Ovary (tissue), 9 donors: ENCODE results near the gene POMGNT1. TPM values are rescaled to one million over a fixed set of nuclear protein-coding genes. Genes with fewer than 3 reads are reported as not detected.

Experiments used
- DNase-seq, 5 donors: peaks; one replicate each; pipeline ENCODE4 v3.0.0-alpha.2; 2019 to 2020
- H3K27ac ChIP-seq, 2 donors: fragments of 200-600 bp; one replicate each; pipeline versions ENCODE4 v1.5.1 to v1.8.0; 2019 to 2022
- H3K27me3 ChIP-seq: fragments of 200-600 bp; one replicate; pipeline ENCODE4 v1.8.0; 2022
- H3K36me3 ChIP-seq: fragments of 200-600 bp; sonication (generic); one replicate; pipeline ENCODE4 v1.5.1; 2019
- H3K4me1 ChIP-seq: one replicate; pipeline ENCODE4 v1.8.1; 2013; ENCODE audit warnings: mild to moderate bottlenecking, moderate library complexity; ENCODE audit not compliant: insufficient read depth
- H3K4me3 ChIP-seq: fragments of 200-600 bp; sonication (generic); one replicate; pipeline ENCODE4 v1.5.1; 2017
- H3K9me3 ChIP-seq, 2 donors: fragments of 200-600 bp in 1 of 2; sonication (generic) in 1 of 2; one replicate each; pipeline versions ENCODE4 v1.5.1 to v1.8.1; 2013 to 2019; ENCODE audit warnings: mild to moderate bottlenecking in 1 of 2, moderate library complexity in 1 of 2
- EP300 ChIP-seq: sonication (generic); formaldehyde crosslinking; IDR thresholded peaks from one replicate; pipeline ENCODE4 v1.6.1; 2017; ENCODE audit warnings: antibody characterized with exemption
- POLR2A ChIP-seq: fragments of 450-650 bp; IDR thresholded peaks from one replicate; pipeline ENCODE4 v1.6.1; 2017; ENCODE audit warnings: antibody characterized with exemption, mild to moderate bottlenecking, moderate library complexity
- WGBS, 3 donors: extraction: QIAGEN DNeasy Blood & Tissue Kit in 1 of 3; methylation state at CpG; one replicate each; pipeline versions ENCODE4 v1.1.5 to v1.1.7; 2013 to 2017; 5-methylcytosine and 5-hydroxymethylcytosine counted together
- intact Hi-C, 4 donors: fragments of 100-400 bp; cut with DNase I; formaldehyde crosslinking; loops; one replicate each; pipeline versions ENCODE4 v1.11.0 to v1.15.1; 2022 to 2023
- polyA plus RNA-seq, 2 donors: library from polyadenylated mRNA; stranded (reverse); fragments of 200-250 nt in 1 of 2; fragments of 350-450 nt in 1 of 2; fragmentation: Illumina TruSeq in 1 of 2; extraction: RNeasy Lipid Tissue Mini Kit (QIAGEN cat#74804) in 1 of 2; gene quantifications; one replicate each; pipeline ENCODE4 v1.2.3, GENCODE V29; 2013 to 2014
- total RNA-seq, 7 donors: library from RNA; depleted of rRNA in 2 of 7; stranded (reverse); fragments of >200 nt in 2 of 7; fragmentation: NEBNext Ultra II Directional in 3 of 7; extraction: Animal tissue kit (Norgen Biotek cat#: 25700) in 3 of 7; gene quantifications; one replicate each; pipeline versions ENCODE4 v1.1.0 to v1.2.4, GENCODE V29; 2016 to 2023
- TF ChIP-seq, protein P1 (sequence below), 3 donors: fragments of 450-650 bp in 2 of 3; fragments of 200-600 bp in 1 of 3; IDR thresholded peaks; one replicate each; pipeline versions ENCODE4 v1.5.1 to v1.8.0; 2016 to 2022; ENCODE audit warnings: antibody characterized with exemption in 3 of 3, mild to moderate bottlenecking in 1 of 3
- donor health status: DM: no; HTN: no; CAD: no; lungs with moderate emphysema.
- donor health status: DM: no; HTN: no; CAD: no.
- donor health status: Bipolar disorder and iron deficiency.
- donor health status: DM: yes; HTN: yes; CAD: no.
- donor health status: DM: no; HTN: no; CAD: no.
- donor health status: DM: yes; HTN: yes; CAD: no.

Gene POMGNT1
- total and polyA plus RNA-seq, 9 donors = 19.1 to 49.2 (median 40.2) TPM

DNA sequence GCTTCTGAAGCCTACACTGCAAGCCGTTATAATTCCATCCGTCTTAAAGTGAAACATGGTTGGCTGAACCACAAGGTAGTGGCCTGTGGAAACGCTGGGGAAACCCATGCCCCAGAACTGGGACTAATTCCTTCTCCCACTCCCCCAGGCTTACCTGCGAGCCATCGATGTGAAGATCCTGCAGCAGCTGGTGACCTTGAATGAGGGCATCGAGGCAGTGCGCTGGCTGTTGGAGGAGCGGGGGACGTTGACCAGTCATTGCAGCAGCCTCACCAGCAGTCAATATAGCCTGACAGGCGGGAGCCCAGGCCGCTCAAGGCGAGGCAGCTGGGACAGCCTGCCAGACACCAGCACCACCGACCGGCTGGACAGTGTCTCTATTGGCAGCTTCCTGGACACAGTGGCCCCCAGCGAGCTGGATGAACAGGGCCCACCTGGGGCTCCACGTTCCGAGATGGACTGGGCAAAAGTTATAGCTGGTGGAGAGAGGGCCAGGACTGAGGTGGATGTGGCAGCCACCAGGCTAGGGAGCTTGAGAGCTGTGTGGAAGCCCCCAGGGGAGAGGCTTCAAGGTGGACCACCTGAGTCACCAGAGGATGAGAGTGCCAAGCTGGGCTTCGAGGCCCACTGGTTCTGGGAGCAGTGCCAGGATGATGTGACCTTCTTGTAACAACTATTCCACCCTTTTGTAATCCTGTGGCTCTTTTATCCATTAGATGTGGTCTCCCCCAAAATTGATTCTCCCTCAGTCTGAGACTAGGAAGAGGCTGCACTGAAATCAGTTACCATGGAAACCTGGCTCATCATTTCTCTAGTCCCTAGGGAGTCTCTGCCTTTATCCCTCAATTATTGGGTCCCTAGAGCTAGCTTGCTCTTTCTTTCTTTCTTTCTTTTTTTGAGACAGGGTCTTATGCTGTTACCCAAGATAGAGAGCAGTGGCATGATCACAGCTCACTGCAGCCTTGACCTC is 21.6 kb upstream of the POMGNT1 start:
- no peaks in the 10 kb centered on the region for H3K27me3 ChIP-seq
- no peaks in the 10 kb centered on the region for H3K36me3 ChIP-seq
- H3K27ac ChIP-seq = no peak overlapping the region
- 68 to 79% (median 70%) methylated on average over 18 of the region's 18 CpGs for WGBS, 3 donors
- no peak for TF ChIP-seq EP300
- no peak for DNase-seq
- no peaks in the 10 kb centered on the region for H3K9me3 ChIP-seq
- intact Hi-C loops = no loop called here
- H3K4me1 ChIP-seq = no peaks in the 10 kb centered on the region
- no peak overlapping the region for H3K4me3 ChIP-seq

DNA sequence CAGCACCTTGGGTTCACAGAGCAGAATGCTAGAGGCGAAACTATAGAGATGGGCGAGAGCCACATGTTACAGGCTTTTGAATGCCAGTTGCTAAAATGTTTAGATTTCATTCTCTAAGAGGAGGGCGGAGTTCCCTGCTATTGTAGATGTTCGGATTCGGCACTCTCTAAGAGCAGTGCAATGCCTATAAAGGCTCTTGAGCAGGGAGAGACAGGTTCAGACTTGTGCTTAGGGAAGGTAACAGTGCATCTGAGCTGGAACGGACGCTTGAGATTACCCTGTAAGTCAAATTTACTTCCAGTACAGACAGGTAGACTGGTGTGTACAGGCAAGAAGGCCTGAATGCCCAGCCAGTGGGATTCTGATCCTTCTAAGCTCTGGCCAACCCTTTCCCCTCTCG is 20.2 kb upstream of the POMGNT1 start:
- 84 to 92% (median 88%) methylated on average over 8 of the region's 8 CpGs for WGBS, 3 donors
- no peaks in the 10 kb centered on the region for H3K27me3 ChIP-seq
- no peaks in the 10 kb centered on the region for H3K36me3 ChIP-seq
- intact Hi-C loops = no loop called here
- TF ChIP-seq, protein P1, sequence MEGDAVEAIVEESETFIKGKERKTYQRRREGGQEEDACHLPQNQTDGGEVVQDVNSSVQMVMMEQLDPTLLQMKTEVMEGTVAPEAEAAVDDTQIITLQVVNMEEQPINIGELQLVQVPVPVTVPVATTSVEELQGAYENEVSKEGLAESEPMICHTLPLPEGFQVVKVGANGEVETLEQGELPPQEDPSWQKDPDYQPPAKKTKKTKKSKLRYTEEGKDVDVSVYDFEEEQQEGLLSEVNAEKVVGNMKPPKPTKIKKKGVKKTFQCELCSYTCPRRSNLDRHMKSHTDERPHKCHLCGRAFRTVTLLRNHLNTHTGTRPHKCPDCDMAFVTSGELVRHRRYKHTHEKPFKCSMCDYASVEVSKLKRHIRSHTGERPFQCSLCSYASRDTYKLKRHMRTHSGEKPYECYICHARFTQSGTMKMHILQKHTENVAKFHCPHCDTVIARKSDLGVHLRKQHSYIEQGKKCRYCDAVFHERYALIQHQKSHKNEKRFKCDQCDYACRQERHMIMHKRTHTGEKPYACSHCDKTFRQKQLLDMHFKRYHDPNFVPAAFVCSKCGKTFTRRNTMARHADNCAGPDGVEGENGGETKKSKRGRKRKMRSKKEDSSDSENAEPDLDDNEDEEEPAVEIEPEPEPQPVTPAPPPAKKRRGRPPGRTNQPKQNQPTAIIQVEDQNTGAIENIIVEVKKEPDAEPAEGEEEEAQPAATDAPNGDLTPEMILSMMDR (IDR thresholded peaks at IDR 0.05) = no peak
- H3K4me3 ChIP-seq = no peak overlapping the region
- no peaks in the 10 kb centered on the region for H3K4me1 ChIP-seq
- no peaks in the 10 kb centered on the region for H3K9me3 ChIP-seq
- DNase-seq = no peak
- H3K27ac ChIP-seq = no peak overlapping the region

DNA sequence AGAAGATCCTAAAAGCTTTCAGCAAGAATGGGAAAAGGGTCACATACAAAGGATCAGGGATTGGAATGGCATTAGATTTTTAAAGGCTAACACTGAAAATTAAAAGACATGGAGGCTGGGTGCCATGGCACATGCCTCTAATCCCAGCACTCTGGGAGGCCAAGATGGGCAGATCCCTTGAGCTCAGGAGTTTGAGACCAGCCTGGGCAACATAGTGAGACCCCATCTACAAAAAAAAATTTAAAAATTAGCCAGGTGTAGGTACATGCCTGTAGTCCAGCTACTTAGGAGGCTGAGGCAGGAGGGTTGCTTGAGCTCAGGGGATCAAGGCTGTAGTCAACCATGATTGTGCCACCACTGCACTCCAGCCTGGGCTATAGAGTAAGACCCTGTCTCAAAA is 17.3 kb upstream of the POMGNT1 start:
- no peaks in the 10 kb centered on the region for H3K36me3 ChIP-seq
- H3K27me3 ChIP-seq = no peaks in the 10 kb centered on the region
- no peaks in the 10 kb centered on the region for H3K4me1 ChIP-seq
- TF ChIP-seq, protein P1 (IDR thresholded peaks at IDR 0.05) = no peak
- no peak for TF ChIP-seq POLR2A
- no peak for TF ChIP-seq EP300
- H3K27ac ChIP-seq = no peak overlapping the region
- H3K9me3 ChIP-seq = no peaks in the 10 kb centered on the region
- intact Hi-C loops = no loop called here
- no peak for DNase-seq
- no peak overlapping the region for H3K4me3 ChIP-seq

DNA sequence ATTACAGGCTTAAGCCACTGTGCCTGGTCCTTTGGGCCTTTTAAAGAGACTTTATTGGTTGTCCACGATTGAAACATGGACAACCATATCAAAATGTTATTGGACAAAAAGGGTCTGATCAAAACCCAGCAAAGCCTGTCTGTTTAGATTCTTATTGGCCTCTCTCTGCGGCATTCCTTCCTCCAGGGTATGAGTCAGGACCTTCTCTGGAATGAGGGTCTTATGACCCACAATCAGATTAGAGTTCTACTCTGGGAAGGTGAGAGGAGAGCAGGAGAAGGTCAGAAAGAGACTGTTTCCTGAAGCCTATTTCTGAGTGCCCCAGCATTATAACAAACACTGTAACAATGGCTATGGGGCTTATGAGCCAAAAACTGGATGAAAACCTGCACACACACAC is 12.8 kb upstream of the POMGNT1 start:
- Histone ChIP-seq H3K4me1 (no peaks in the 10 kb centered on the region), H3K9me3 (no peaks in the 10 kb centered on the region), H3K27ac (no peak overlapping the region), H3K36me3 (no peaks in the 10 kb centered on the region), H3K4me3 (no peak overlapping the region), H3K27me3 (no peaks in the 10 kb centered on the region)
- TF ChIP-seq POLR2A (no peak), EP300 (no peak)
- TF ChIP-seq, protein P1 (IDR thresholded peaks at IDR 0.05) = no peak
- WGBS, 3 donors = 70 to 74% (median 72%) methylated on average over 2 of the region's 2 CpGs
- intact Hi-C loops = no loop called here
- no peak for DNase-seq

DNA sequence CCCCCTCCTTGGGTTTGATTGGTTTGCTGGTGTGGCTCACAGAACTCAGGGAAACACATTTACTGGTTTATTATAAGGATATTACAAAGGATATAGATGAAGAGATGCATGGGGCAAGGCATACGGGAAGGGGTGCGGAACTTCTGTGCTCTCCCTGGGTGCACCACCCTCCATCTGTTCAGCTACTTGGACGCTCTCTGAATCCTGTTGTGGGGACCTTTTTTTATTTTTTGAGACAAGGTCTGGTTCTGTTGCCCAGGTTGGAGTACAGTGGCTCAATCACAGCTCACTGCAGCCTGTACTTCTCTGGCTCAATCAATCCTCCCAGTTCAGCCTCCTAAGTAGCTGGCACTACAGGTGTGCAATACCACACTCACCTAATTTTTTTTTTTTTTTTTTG is 12.3 kb upstream of the POMGNT1 start:
- no peak for DNase-seq
- H3K9me3 ChIP-seq = no peaks in the 10 kb centered on the region
- no peak overlapping the region for H3K27ac ChIP-seq
- 92 to 96% (median 94%) methylated on average over 3 of the region's 3 CpGs for WGBS, 3 donors
- TF ChIP-seq EP300 (no peak), POLR2A (no peak)
- TF ChIP-seq, protein P1 (IDR thresholded peaks at IDR 0.05) = no peak
- H3K36me3 ChIP-seq = no peaks in the 10 kb centered on the region
- intact Hi-C loops = no loop called here
- no peaks in the 10 kb centered on the region for H3K4me1 ChIP-seq
- no peak overlapping the region for H3K4me3 ChIP-seq
- no peaks in the 10 kb centered on the region for H3K27me3 ChIP-seq
